ENCODE results near the gene CDK12.

Gene CDK12

GRCh38 chr17:39556423-39556822 is 95.1 kb downstream of the CDK12 start:
- no peaks in the 10 kb centered on the region for H3F3A ChIP-seq (ENCODE audit: insufficient read depth, low read length)
- H3K9ac ChIP-seq (ENCODE audit: low read length): no peak overlapping the region
- TF ChIP-seq, protein P1, sequence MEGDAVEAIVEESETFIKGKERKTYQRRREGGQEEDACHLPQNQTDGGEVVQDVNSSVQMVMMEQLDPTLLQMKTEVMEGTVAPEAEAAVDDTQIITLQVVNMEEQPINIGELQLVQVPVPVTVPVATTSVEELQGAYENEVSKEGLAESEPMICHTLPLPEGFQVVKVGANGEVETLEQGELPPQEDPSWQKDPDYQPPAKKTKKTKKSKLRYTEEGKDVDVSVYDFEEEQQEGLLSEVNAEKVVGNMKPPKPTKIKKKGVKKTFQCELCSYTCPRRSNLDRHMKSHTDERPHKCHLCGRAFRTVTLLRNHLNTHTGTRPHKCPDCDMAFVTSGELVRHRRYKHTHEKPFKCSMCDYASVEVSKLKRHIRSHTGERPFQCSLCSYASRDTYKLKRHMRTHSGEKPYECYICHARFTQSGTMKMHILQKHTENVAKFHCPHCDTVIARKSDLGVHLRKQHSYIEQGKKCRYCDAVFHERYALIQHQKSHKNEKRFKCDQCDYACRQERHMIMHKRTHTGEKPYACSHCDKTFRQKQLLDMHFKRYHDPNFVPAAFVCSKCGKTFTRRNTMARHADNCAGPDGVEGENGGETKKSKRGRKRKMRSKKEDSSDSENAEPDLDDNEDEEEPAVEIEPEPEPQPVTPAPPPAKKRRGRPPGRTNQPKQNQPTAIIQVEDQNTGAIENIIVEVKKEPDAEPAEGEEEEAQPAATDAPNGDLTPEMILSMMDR (IDR thresholded peaks at IDR 0.05; ENCODE audit: low read length): no peak
- TF ChIP-seq EZH2 (IDR thresholded peaks at IDR 0.05; ENCODE audit: borderline replicate concordance, low read length): no peak
- no peaks in the 10 kb centered on the region for H3K27me3 ChIP-seq (ENCODE audit: insufficient read depth, low read length)
- no peaks in the 10 kb centered on the region for H3K9me2 ChIP-seq (ENCODE audit: low read depth, low read length)
- no peaks in the 10 kb centered on the region for H3K79me2 ChIP-seq (ENCODE audit: insufficient read depth, low read length)
- no peak overlapping the region for H3K4me3 ChIP-seq (ENCODE audit: low read depth, low read length, poor library complexity, severe bottlenecking)
- peaks cover 15% of the 10 kb centered on the region; the same call in 1 of the 2 replicates for H3K36me3 ChIP-seq (ENCODE audit: insufficient read depth, low read length)
- no peak overlapping the region for H3K27ac ChIP-seq (ENCODE audit: low read depth, low read length, poor library complexity, severe bottlenecking)
- no peaks in the 10 kb centered on the region for H4K20me1 ChIP-seq (ENCODE audit: insufficient read depth, low read length)
- no peaks in the 10 kb centered on the region for H3K4me1 ChIP-seq (ENCODE audit: insufficient read depth, low read length, severe bottlenecking)
- H3K4me2 ChIP-seq (ENCODE audit: low read length): no peak overlapping the region
- H2AFZ ChIP-seq (ENCODE audit: low read length): no peak overlapping the region
- H3K9me3 ChIP-seq (ENCODE audit: low read length): no peaks in the 10 kb centered on the region

DNA sequence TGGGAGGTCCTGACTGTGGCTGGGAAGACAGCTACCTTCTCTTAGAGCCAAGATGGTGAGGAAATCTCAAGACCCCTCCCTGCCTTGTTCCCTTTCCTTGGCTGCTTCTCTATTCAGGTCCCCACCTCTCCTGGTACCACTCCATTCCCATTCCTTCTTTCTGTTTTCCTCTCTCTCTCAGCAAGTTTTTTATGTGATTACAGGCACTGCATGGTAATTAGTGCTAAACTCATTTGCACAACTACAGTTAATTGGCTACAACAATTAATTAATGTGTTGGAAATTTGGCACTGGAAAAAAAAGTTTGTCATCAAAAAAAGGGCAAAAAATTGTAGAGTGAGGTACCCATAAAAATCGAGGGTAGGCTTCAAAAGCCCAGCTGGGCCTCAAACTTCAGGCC is 101.1 kb downstream of the CDK12 start:
- H3K36me3 ChIP-seq (ENCODE audit: insufficient read depth, low read length): no peaks in the 10 kb centered on the region; the same call in 1 of the 2 replicates
- peaks cover 17% of the 10 kb centered on the region for H3K4me1 ChIP-seq (ENCODE audit: insufficient read depth, low read length, severe bottlenecking)
- H3K9me3 ChIP-seq (ENCODE audit: low read length): no peaks in the 10 kb centered on the region
- no peak overlapping the region for H2AFZ ChIP-seq (ENCODE audit: low read length)
- no peaks in the 10 kb centered on the region for H3K79me2 ChIP-seq (ENCODE audit: insufficient read depth, low read length)
- no peak overlapping the region for H3K27ac ChIP-seq (ENCODE audit: low read depth, low read length, poor library complexity, severe bottlenecking)
- no peak overlapping the region for H3K4me3 ChIP-seq (ENCODE audit: low read depth, low read length, poor library complexity, severe bottlenecking)
- no peaks in the 10 kb centered on the region for H3K27me3 ChIP-seq (ENCODE audit: insufficient read depth, low read length)
- H4K20me1 ChIP-seq (ENCODE audit: insufficient read depth, low read length): no peaks in the 10 kb centered on the region
- no peaks in the 10 kb centered on the region for H3F3A ChIP-seq (ENCODE audit: insufficient read depth, low read length)
- TF ChIP-seq EZH2 (IDR thresholded peaks at IDR 0.05; ENCODE audit: borderline replicate concordance, low read length): no peak
- H3K9me2 ChIP-seq (ENCODE audit: low read depth, low read length): no peaks in the 10 kb centered on the region
- no peak overlapping the region for H3K4me2 ChIP-seq (ENCODE audit: low read length)
- no peak overlapping the region for H3K9ac ChIP-seq (ENCODE audit: low read length)

- no peak overlapping the region for H2AFZ ChIP-seq (ENCODE audit: low read length)
- H3K9ac ChIP-seq (ENCODE audit: low read length): no peak overlapping the region
- H3K27ac ChIP-seq (ENCODE audit: low read depth, low read length, poor library complexity, severe bottlenecking): no peak overlapping the region
- H3K4me1 ChIP-seq (ENCODE audit: insufficient read depth, low read length, severe bottlenecking): peaks cover 17% of the 10 kb centered on the region
- H4K20me1 ChIP-seq (ENCODE audit: insufficient read depth, low read length): no peaks in the 10 kb centered on the region
- TF ChIP-seq, protein P1 (IDR thresholded peaks at IDR 0.05; ENCODE audit: low read length): no peak
- TF ChIP-seq EZH2 (IDR thresholded peaks at IDR 0.05; ENCODE audit: borderline replicate concordance, low read length): no peak
- H3K4me2 ChIP-seq (ENCODE audit: low read length): peak overlapping the region; percentile 24; the same call in 1 of the 2 replicates
- no peaks in the 10 kb centered on the region for H3F3A ChIP-seq (ENCODE audit: insufficient read depth, low read length)
- H3K27me3 ChIP-seq (ENCODE audit: insufficient read depth, low read length): no peaks in the 10 kb centered on the region
- H3K79me2 ChIP-seq (ENCODE audit: insufficient read depth, low read length): no peaks in the 10 kb centered on the region
- H3K9me2 ChIP-seq (ENCODE audit: low read depth, low read length): no peaks in the 10 kb centered on the region
- H3K36me3 ChIP-seq (ENCODE audit: insufficient read depth, low read length): no peaks in the 10 kb centered on the region; the same call in 1 of the 2 replicates
- no peaks in the 10 kb centered on the region for H3K9me3 ChIP-seq (ENCODE audit: low read length)
- no peak overlapping the region for H3K4me3 ChIP-seq (ENCODE audit: low read depth, low read length, poor library complexity, severe bottlenecking)
Observed at GRCh38 chr17:39562976-39563375, 101.7 kb downstream of the CDK12 start.

- no peaks in the 10 kb centered on the region for H3K79me2 ChIP-seq (ENCODE audit: insufficient read depth, low read length)
- no peak overlapping the region for H3K4me3 ChIP-seq (ENCODE audit: low read depth, low read length, poor library complexity, severe bottlenecking)
- no peaks in the 10 kb centered on the region for H3K27me3 ChIP-seq (ENCODE audit: insufficient read depth, low read length)
- H3K27ac ChIP-seq (ENCODE audit: low read depth, low read length, poor library complexity, severe bottlenecking): no peak overlapping the region
- TF ChIP-seq EZH2 (IDR thresholded peaks at IDR 0.05; ENCODE audit: borderline replicate concordance, low read length): no peak
- TF ChIP-seq, protein P1 (IDR thresholded peaks at IDR 0.05; ENCODE audit: low read length): no peak
- peaks cover 17% of the 10 kb centered on the region for H3K4me1 ChIP-seq (ENCODE audit: insufficient read depth, low read length, severe bottlenecking)
- no peak overlapping the region for H2AFZ ChIP-seq (ENCODE audit: low read length)
- H3K4me2 ChIP-seq (ENCODE audit: low read length): peak overlapping the region; percentile 9; the same call in 1 of the 2 replicates
- H4K20me1 ChIP-seq (ENCODE audit: insufficient read depth, low read length): no peaks in the 10 kb centered on the region
- no peaks in the 10 kb centered on the region for H3F3A ChIP-seq (ENCODE audit: insufficient read depth, low read length)
- no peak overlapping the region for H3K9ac ChIP-seq (ENCODE audit: low read length)
- no peaks in the 10 kb centered on the region for H3K9me3 ChIP-seq (ENCODE audit: low read length)
- H3K9me2 ChIP-seq (ENCODE audit: low read depth, low read length): no peaks in the 10 kb centered on the region
- H3K36me3 ChIP-seq (ENCODE audit: insufficient read depth, low read length): no peaks in the 10 kb centered on the region; the same call in 1 of the 2 replicates
Observed at GRCh38 chr17:39563476-39563875, 102.2 kb downstream of the CDK12 start.

Data from OCI-LY1 (cell line).